Mucosa of rectum (tissue), 2 donors: Measurements from ENCODE around the gene MRTFA.
"Not testable (repeated sequence)": the region's sequence is repeated elsewhere in the genome, so short reads cannot be mapped to it uniquely, and the experiment has no call there.

Source experiments
- H3K27ac ChIP-seq, 2 donors: one replicate each; pipeline ENCODE4 v1.7.0; 2013; ENCODE audit warnings: inconsistent platforms in 2 of 2, low read depth in 2 of 2, low read length in 2 of 2
- H3K27me3 ChIP-seq, 2 donors: one replicate each; pipeline ENCODE4 v1.7.0; 2013; ENCODE audit warnings: low read length in 2 of 2; ENCODE audit not compliant: control insufficient read depth in 2 of 2, insufficient read depth in 2 of 2
- H3K36me3 ChIP-seq, 2 donors: one replicate each; pipeline ENCODE4 v1.7.0; 2013; ENCODE audit warnings: low read length in 2 of 2; ENCODE audit not compliant: control insufficient read depth in 2 of 2, insufficient read depth in 2 of 2
- H3K4me1 ChIP-seq, 2 donors: one replicate each; pipeline ENCODE4 v1.7.0; 2013; ENCODE audit warnings: low read length in 2 of 2, mild to moderate bottlenecking in 1 of 2; ENCODE audit not compliant: control insufficient read depth in 2 of 2, insufficient read depth in 2 of 2
- H3K4me3 ChIP-seq, 2 donors: one replicate each; pipeline ENCODE4 v1.7.0; 2013; ENCODE audit warnings: low read length in 2 of 2
- H3K9ac ChIP-seq, 2 donors: one replicate each; pipeline ENCODE4 v1.7.0; 2013; ENCODE audit warnings: low read length in 2 of 2, low read depth in 1 of 2, mild to moderate bottlenecking in 1 of 2
- H3K9me3 ChIP-seq, 2 donors: one replicate each; pipeline ENCODE4 v1.7.0; 2013; ENCODE audit warnings: low read length in 2 of 2; ENCODE audit not compliant: control insufficient read depth in 2 of 2
- donor health status: healthy.
- donor health status: Normal muscosa, but diverticular disease.

The MRTFA gene

DNA sequence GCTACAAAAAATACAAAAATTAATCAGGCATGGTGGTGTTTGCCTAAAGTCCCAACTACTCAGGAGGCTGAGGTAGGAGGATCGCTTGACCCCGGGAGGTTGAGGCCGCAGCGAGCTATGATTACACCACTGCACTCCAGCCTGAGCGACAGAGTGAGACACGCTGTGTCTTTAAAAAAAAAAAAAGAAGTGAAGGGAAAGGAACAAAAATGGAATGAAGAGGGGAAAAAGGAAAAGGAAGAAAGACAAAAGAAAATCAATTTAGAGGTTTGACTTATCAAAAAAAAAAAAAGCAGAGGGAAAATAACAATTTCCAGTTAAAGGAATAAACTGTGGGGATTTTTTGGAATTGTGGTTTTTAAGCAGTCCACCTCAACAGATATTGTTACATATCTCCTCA lies 36.8 kb downstream of the MRTFA start:
- H3K9me3 ChIP-seq: no peaks in the 10 kb centered on the region
- no peak overlapping the region for H3K27ac ChIP-seq
- no peaks in the 10 kb centered on the region for H3K36me3 ChIP-seq
- peaks cover 0 to 7% of the 10 kb centered on the region in 2 donors for H3K4me1 ChIP-seq
- H3K4me3 ChIP-seq: no peak overlapping the region
- no peaks in the 10 kb centered on the region for H3K27me3 ChIP-seq
- H3K9ac ChIP-seq: no peak overlapping the region

GRCh38 chr22:40598712-40599111 lies 37.8 kb downstream of the MRTFA start:
- H3K27me3 ChIP-seq, H3K36me3 ChIP-seq, H3K4me1 ChIP-seq, H3K9ac ChIP-seq, H3K9me3 ChIP-seq, H3K27ac ChIP-seq, H3K4me3 ChIP-seq: not testable (repeated sequence)

- no peak overlapping the region for H3K27ac ChIP-seq
- no peaks in the 10 kb centered on the region for H3K27me3 ChIP-seq
- H3K9me3 ChIP-seq: no peaks in the 10 kb centered on the region
- no peak overlapping the region for H3K4me3 ChIP-seq
- no peak overlapping the region for H3K9ac ChIP-seq
- H3K4me1 ChIP-seq: peaks cover 2 to 11% of the 10 kb centered on the region in 2 donors
- no peaks in the 10 kb centered on the region for H3K36me3 ChIP-seq
Measured at GRCh38 chr22:40597526-40598430, 38.7 kb downstream of the MRTFA start.

- Histone ChIP-seq H3K27ac (no peak overlapping the region), H3K9ac (no peak overlapping the region), H3K4me3 (no peak overlapping the region), H3K9me3 (no peaks in the 10 kb centered on the region), H3K27me3 (no peaks in the 10 kb centered on the region), H3K36me3 (no peaks in the 10 kb centered on the region), H3K4me1 (peaks cover 2 to 13% of the 10 kb centered on the region in 2 donors)
Measured at GRCh38 chr22:40595497-40596234, 40.9 kb downstream of the MRTFA start.

DNA sequence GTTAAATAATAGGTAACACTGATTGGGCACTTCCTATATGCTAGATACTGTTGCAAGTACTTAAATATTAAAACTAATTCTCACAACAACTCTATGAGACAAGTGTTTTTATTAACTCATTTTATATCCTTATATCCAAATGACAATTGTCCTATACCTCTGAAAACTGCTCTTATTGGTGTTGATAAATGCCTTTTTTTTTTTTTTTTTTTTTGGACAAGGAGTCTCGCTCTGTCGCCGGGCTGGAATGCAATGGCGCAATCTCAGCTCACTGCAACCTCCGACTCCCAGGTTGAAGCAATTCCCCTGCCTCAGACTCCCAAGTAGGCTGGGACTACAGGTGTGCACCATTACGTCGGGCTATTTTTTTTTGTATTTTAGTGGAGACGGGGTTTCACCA lies 41.6 kb downstream of the MRTFA start:
- no peak overlapping the region for H3K9ac ChIP-seq
- H3K36me3 ChIP-seq: no peaks in the 10 kb centered on the region
- H3K4me3 ChIP-seq: no peak overlapping the region
- H3K27me3 ChIP-seq: no peaks in the 10 kb centered on the region
- H3K4me1 ChIP-seq: peaks cover 2 to 13% of the 10 kb centered on the region in 2 donors
- H3K9me3 ChIP-seq: no peaks in the 10 kb centered on the region
- H3K27ac ChIP-seq: no peak overlapping the region

- no peak overlapping the region for H3K9ac ChIP-seq
- H3K4me1 ChIP-seq: peaks cover 2 to 13% of the 10 kb centered on the region in 2 donors
- H3K36me3 ChIP-seq: no peaks in the 10 kb centered on the region
Measured at GRCh38 chr22:40594346-40594745, 42.2 kb downstream of the MRTFA start.

GRCh38 chr22:40593460-40594273 lies 42.9 kb downstream of the MRTFA start:
- no peak overlapping the region for H3K9ac ChIP-seq
- peak overlapping the region in 1 of 2 donors; percentile 14 for H3K4me3 ChIP-seq
- no peaks in the 10 kb centered on the region for H3K27me3 ChIP-seq
- H3K27ac ChIP-seq: no peak overlapping the region
- no peaks in the 10 kb centered on the region for H3K36me3 ChIP-seq
- H3K9me3 ChIP-seq: no peaks in the 10 kb centered on the region
- peaks cover 2 to 13% of the 10 kb centered on the region in 2 donors for H3K4me1 ChIP-seq

More at GRCh38 chr22:40594346-40594745, 42.2 kb downstream of the MRTFA start:
- no peaks in the 10 kb centered on the region for H3K27me3 ChIP-seq
- no peaks in the 10 kb centered on the region for H3K9me3 ChIP-seq
- H3K4me3 ChIP-seq: no peak overlapping the region
- H3K27ac ChIP-seq: no peak overlapping the region

DNA sequence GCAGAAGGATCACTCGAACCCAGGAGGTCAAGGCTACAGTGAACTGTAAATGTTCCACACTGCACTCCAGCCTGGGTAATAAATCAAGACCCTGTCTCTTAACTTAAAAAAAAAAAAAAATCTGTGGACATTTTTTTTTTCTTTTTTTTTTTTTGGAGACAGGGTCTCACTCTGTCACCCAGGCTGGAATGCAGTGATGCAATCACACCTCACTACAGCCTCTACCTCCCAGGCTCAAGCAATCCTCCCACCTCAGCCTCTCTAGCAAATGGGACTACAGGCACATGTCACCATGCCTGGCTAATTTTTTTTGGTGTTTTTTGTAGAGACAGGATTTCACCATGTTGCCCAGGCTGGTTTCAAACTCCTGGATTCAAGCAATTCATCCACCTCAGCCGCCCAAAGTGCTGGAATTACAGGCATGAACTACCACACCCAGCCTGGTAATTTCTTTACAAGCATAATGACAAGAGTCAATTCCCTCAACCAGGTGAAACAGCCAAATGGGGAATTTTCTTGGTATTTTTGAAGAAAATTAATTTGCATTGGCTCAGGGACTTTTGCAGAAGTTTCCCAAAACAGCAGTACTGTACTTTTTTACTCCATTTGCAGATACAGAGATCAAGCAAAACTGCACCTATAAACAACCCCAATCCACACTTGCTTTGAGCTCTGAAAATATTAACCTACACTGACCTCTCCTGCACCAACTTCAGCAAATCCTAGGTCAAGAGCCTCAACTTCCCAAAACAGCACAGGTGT lies 44.0 kb downstream of the MRTFA start:
- Histone ChIP-seq H3K27me3 (no peaks in the 10 kb centered on the region), H3K4me1 (peaks cover 2 to 13% of the 10 kb centered on the region in 2 donors), H3K9me3 (no peaks in the 10 kb centered on the region), H3K4me3 (no peak overlapping the region), H3K36me3 (no peaks in the 10 kb centered on the region), H3K9ac (no peak overlapping the region), H3K27ac (peak overlapping the region in 1 of 2 donors; percentile 3)

GRCh38 chr22:40588726-40589125 lies 47.8 kb downstream of the MRTFA start:
- H3K27me3 ChIP-seq: no peaks in the 10 kb centered on the region
- peaks cover 2 to 10% of the 10 kb centered on the region in 2 donors for H3K4me1 ChIP-seq
- H3K36me3 ChIP-seq: no peaks in the 10 kb centered on the region
- no peak overlapping the region for H3K9ac ChIP-seq
- H3K4me3 ChIP-seq: no peak overlapping the region
- no peaks in the 10 kb centered on the region for H3K9me3 ChIP-seq
- no peak overlapping the region for H3K27ac ChIP-seq
